A673 (cell line): ENCODE measurements around the gene GRAMD1A. TPM values are rescaled to one million over a fixed set of nuclear protein-coding genes. Genes with fewer than 3 reads are reported as not detected.

Experiments
- BruUV-seq: library from RNA; stranded (reverse); fragments of 400-500 nt; replicated peaks from 2 replicates; lab custom pipeline; 2021; lab: Mats Ljungman, UMichigan
- CTCF ChIA-PET: fragments of 300-600 bp; sonication (Branson Sonifier 250); formaldehyde crosslinking; loops from one replicate; lab custom pipeline; 2022; ENCODE audit warnings: antibody characterized with exemption; lab: Charles Lee
- POLR2A ChIA-PET: fragments of 300-600 bp; sonication (Branson Sonifier 250); formaldehyde crosslinking; loops from one replicate; lab custom pipeline; 2022; ENCODE audit warnings: antibody characterized with exemption; ENCODE audit not compliant: low non-redundant PET; lab: Charles Lee
- DNase-seq: peaks from one replicate; pipeline ENCODE4 v3.0.0-alpha.2; 2015; ENCODE audit warnings: low spot score
- H3K27ac ChIP-seq: fragments of 200-600 bp; sonication (generic); 2 replicates; pipeline ENCODE4 v1.5.1; 2016; ENCODE audit warnings: mixed run types, low read depth, mild to moderate bottlenecking, mixed read lengths, antibody characterized with exemption, low read length; ENCODE audit not compliant: poor library complexity, severe bottlenecking
- H3K27me3 ChIP-seq: fragments of 200-600 bp; sonication (generic); replicated peaks from 2 replicates; pipeline ENCODE4 v1.6.1; 2017; ENCODE audit warnings: mixed run types, low read depth, mild to moderate bottlenecking, mixed read lengths, antibody characterized with exemption, low read length; ENCODE audit not compliant: insufficient read depth, poor library complexity
- H3K36me3 ChIP-seq: fragments of 200-600 bp; sonication (generic); 2 replicates; pipeline ENCODE4 v1.6.1; 2016; ENCODE audit warnings: mixed run types, mild to moderate bottlenecking, mixed read lengths, antibody characterized with exemption, low read length; ENCODE audit not compliant: insufficient read depth, poor library complexity, severe bottlenecking
- H3K4me1 ChIP-seq: fragments of 200-600 bp; sonication (generic); 2 replicates; pipeline ENCODE4 v1.6.1; 2017; ENCODE audit warnings: mixed run types, mild to moderate bottlenecking, mixed read lengths, antibody characterized with exemption, low read length; ENCODE audit not compliant: insufficient read depth, poor library complexity, severe bottlenecking
- H3K4me3 ChIP-seq: fragments of 200-600 bp; sonication (generic); 2 replicates; pipeline ENCODE4 v1.5.1; 2016; ENCODE audit warnings: low read depth, mixed run types, mild to moderate bottlenecking, mixed read lengths, low read length; ENCODE audit not compliant: poor library complexity, severe bottlenecking
- H3K9me3 ChIP-seq: fragments of 200-600 bp; sonication (generic); 2 replicates; pipeline ENCODE4 v1.6.1; 2016; ENCODE audit warnings: mixed run types, low read depth, mild to moderate bottlenecking, mixed read lengths, antibody characterized with exemption, low read length; ENCODE audit not compliant: poor library complexity, severe bottlenecking
- EZH2 ChIP-seq: fragments of 200-600 bp; sonication (generic); IDR thresholded peaks from 2 replicates; pipeline ENCODE4 v1.6.1; 2017; ENCODE audit warnings: borderline replicate concordance, low read depth, mild to moderate bottlenecking, mixed read lengths, antibody characterized with exemption, low read length; ENCODE audit not compliant: poor library complexity, severe bottlenecking
- intact Hi-C: fragments of 100-400 bp; cut with micrococcal nuclease; formaldehyde crosslinking; loops from one replicate; pipeline ENCODE4 v1.10.0; 2022; ENCODE audit not compliant: unreplicated experiment
- total RNA-seq: library from RNA; stranded (reverse); gene quantifications from 2 replicates; pipeline ENCODE4 v1.2.3, GENCODE V29; 2021
- TF ChIP-seq, protein P1 (sequence below): fragments of 300-800, 200-600 bp; sonication (generic); conservative IDR thresholded peaks from 2 replicates; pipeline ENCODE4 v1.5.1; 2017; ENCODE audit warnings: low read depth, mild to moderate bottlenecking, antibody characterized with exemption, low read length, moderate library complexity, mixed read lengths

Gene GRAMD1A
- total RNA-seq, 1 experiment from 2014 or later: 87.3 TPM

DNA sequence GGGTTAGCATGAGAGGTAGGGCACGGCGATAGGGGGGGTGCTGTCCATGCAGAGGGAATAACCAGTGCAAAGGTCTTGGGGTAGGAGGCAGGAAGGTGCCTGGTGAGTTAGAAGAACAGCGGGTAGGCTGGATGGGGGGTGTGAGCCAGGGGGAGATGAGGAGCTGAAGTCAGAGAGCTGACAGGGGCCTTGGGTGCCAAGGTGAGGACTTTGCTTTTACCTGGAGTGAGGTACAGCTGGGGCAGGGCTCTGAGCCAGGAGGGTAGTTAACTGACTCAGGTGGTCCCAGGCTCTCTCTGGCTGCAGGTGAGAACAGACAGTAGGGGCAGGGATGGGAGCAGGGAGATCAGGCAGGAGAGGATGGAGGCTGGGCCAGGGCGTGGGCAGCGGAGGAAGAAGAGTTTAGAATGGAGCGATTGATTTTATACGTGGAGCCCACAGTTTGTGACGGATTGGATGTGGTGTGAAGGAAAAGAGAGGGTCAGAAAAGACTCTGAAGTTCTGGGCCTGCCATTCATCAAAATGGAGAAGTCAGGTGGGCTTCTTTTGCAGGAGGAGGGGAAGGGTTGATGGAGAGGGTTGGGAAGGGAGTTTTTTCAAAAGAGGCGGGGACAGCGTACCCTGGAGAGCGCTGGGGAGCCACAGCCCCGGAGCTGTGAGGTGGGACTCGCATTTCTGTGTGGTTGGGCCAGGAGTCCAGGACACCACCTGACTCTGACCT lies 1.2 kb upstream of the GRAMD1A start:
- TF ChIP-seq, protein P1, sequence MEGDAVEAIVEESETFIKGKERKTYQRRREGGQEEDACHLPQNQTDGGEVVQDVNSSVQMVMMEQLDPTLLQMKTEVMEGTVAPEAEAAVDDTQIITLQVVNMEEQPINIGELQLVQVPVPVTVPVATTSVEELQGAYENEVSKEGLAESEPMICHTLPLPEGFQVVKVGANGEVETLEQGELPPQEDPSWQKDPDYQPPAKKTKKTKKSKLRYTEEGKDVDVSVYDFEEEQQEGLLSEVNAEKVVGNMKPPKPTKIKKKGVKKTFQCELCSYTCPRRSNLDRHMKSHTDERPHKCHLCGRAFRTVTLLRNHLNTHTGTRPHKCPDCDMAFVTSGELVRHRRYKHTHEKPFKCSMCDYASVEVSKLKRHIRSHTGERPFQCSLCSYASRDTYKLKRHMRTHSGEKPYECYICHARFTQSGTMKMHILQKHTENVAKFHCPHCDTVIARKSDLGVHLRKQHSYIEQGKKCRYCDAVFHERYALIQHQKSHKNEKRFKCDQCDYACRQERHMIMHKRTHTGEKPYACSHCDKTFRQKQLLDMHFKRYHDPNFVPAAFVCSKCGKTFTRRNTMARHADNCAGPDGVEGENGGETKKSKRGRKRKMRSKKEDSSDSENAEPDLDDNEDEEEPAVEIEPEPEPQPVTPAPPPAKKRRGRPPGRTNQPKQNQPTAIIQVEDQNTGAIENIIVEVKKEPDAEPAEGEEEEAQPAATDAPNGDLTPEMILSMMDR: no peak
- no peak for TF ChIP-seq EZH2
- no peaks in the 10 kb centered on the region for H3K9me3 ChIP-seq
- ChIA-PET POLR2A (no interaction called here), CTCF (interaction anchor here (0.7 kb wide), 1 partner anchor 65 kb away, joined by 10 read pairs; no protein-coding TSS in a partner anchor)
- H3K4me1 ChIP-seq: peaks cover 16% of the 10 kb centered on the region
- peaks cover 12% of the 10 kb centered on the region for H3K36me3 ChIP-seq
- intact Hi-C loops: no loop called here
- H3K27me3 ChIP-seq: no peaks in the 10 kb centered on the region
- no TSS peak for BruUV-seq
- no peak for DNase-seq
- no peak overlapping the region for H3K4me3 ChIP-seq
- H3K27ac ChIP-seq: no peak overlapping the region

DNA sequence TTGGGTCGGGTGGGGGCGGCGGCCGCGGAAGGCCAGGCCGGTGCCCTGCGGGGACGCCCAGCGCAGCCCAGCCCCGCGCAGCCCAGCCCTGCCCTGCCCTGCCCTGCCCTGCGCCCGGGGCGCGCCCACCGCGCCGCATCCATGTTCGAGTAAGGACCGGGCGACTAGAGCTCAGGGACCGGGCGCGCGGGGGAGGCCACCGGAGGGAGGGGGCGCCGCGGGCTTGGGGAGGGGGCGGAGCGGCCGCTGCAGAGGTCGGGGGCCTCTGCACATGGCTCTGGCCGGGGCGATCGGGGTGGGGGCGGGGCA lies 169 bp downstream of the GRAMD1A start:
- no peaks in the 10 kb centered on the region for H3K9me3 ChIP-seq
- H3K27ac ChIP-seq: peak overlapping the region; percentile 82
- POLR2A ChIA-PET: no interaction called here
- TF ChIP-seq EZH2: no peak
- intact Hi-C loops: no loop called here
- H3K4me3 ChIP-seq: peak overlapping the region; percentile 89
- DNase-seq: no peak
- peaks cover 16% of the 10 kb centered on the region for H3K4me1 ChIP-seq
- CTCF ChIA-PET: no interaction called here
- peaks cover 17% of the 10 kb centered on the region for H3K36me3 ChIP-seq
- no peaks in the 10 kb centered on the region for H3K27me3 ChIP-seq
- no TSS peak for BruUV-seq

DNA sequence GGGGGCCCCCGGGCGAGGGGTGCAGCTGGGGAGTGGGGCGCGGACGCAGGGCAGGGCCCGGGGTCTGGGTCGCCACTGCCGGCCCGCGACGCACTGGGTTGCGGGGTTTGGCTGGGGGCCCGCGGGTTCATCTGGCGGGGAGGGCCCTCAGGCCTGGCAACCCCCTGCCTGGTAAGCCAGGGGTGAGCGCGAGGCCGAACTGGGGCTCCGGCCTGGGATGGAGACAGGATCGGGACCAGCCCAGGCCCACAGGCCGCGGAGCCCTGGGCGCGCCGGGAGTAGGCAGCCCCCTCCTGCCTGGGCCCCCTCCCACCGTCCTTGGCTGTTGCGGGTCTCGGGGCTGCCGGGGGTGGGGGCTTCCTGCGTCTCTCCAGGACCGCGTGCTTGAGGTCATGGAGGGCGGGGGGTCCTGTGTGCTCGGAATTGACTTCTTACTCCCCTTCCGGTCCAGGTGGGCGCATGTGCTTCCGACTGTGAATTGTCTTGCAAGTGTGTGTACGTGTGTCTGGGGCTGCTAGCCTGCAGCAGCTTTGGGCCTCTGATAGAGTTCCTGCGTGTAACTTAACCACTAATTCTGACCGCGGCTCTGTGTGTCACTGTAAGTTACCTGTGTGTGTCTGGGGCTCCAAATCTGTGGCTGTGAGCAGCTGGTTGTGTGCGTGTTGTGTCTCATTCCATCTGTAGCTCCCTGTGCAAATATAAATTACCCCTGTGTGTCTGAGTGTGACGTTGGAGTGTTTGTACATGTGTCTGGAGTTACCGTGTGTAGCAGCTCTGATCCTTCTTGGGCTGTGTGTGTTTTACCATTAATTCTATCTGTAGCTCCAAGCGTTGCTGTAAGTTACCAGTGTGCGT lies 751 bp downstream of the GRAMD1A start:
- Histone ChIP-seq H3K4me3 (peak overlapping the region; percentile 89), H3K27me3 (no peaks in the 10 kb centered on the region), H3K36me3 (peaks cover 22% of the 10 kb centered on the region), H3K9me3 (no peaks in the 10 kb centered on the region), H3K4me1 (peaks cover 16% of the 10 kb centered on the region), H3K27ac (peak overlapping the region; percentile 82)
- intact Hi-C loops: no loop called here
- DNase-seq: peak; percentile 38
- no TSS peak for BruUV-seq
- TF ChIP-seq, protein P1: no peak
- no peak for TF ChIP-seq EZH2
- POLR2A ChIA-PET: no interaction called here
- CTCF ChIA-PET: interaction anchor here (1.0 kb wide), 1 partner anchor 66 kb away, joined by 9 read pairs; no protein-coding TSS in a partner anchor
